Prostate gland (tissue), 2 donors: ENCODE measurements around the gene PTPRJ.

Experiments used
- CTCF ChIP-seq, 4 experiments: fragments of 200-600 bp in 2 of 4; fragments of 450-650 bp in 2 of 4; sonication (generic) in 2 of 4; IDR thresholded peaks; 1 replicate in 3 of 4; 2 replicates in 1 of 4; pipeline ENCODE4 v1.5.1; 2016 to 2019; ENCODE audit warnings: antibody characterized with exemption in 4 of 4, mild to moderate bottlenecking in 2 of 4, moderate library complexity in 2 of 4
- POLR2A ChIP-seq: fragments of 450-650 bp; IDR thresholded peaks from one replicate; pipeline ENCODE4 v1.6.1; 2016; ENCODE audit warnings: antibody characterized with exemption, mild to moderate bottlenecking
- POLR2AphosphoS5 ChIP-seq: sonication (generic); formaldehyde crosslinking; IDR thresholded peaks from one replicate; pipeline ENCODE4 v1.6.1; 2017; ENCODE audit warnings: antibody characterized with exemption

- TF ChIP-seq POLR2A (no peak), CTCF (IDR thresholded peaks at IDR 0.05) (no peak), POLR2AphosphoS5 (no peak)
Observed at GRCh38 chr11:48073031-48073861, 92.9 kb downstream of the PTPRJ start.
